GM23248 (cell line): ENCODE results near the gene SUSD6. TPM values are rescaled to one million over a fixed set of nuclear protein-coding genes. Genes with fewer than 3 reads are reported as not detected.
A peak's percentile ranks its signal among the peaks of the same experiment; 100 is the strongest.

Experiments used
- DNase-seq: peaks from one replicate; pipeline ENCODE4 v3.0.0-alpha.2; 2015
- H2AFZ ChIP-seq: fragments of 200-600 bp; sonication (generic); 2 replicates; pipeline ENCODE4 v1.6.1; 2016; ENCODE audit warnings: antibody characterized with exemption
- H3F3A ChIP-seq: fragments of 200-600 bp; sonication (generic); 2 replicates; pipeline ENCODE4 v1.6.1; 2016; ENCODE audit warnings: mild to moderate bottlenecking, antibody characterized with exemption, mixed run types; ENCODE audit not compliant: insufficient read depth
- H3K27ac ChIP-seq: fragments of 200-600 bp; sonication (generic); 2 replicates; pipeline ENCODE4 v1.5.1; 2016; ENCODE audit warnings: mild to moderate bottlenecking
- H3K27me3 ChIP-seq: fragments of 200-600 bp; sonication (generic); replicated peaks from 2 replicates; pipeline ENCODE4 v1.6.1; 2016; ENCODE audit warnings: mild to moderate bottlenecking; ENCODE audit not compliant: insufficient read depth
- H3K36me3 ChIP-seq: fragments of 200-600 bp; sonication (generic); 2 replicates; pipeline ENCODE4 v1.6.1; 2016; ENCODE audit warnings: low read depth, mild to moderate bottlenecking
- H3K4me1 ChIP-seq: fragments of 200-600 bp; sonication (generic); 2 replicates; pipeline ENCODE4 v1.6.1; 2016; ENCODE audit warnings: mild to moderate bottlenecking; ENCODE audit not compliant: insufficient read depth
- H3K4me2 ChIP-seq: fragments of 200-600 bp; sonication (generic); one replicate; pipeline ENCODE4 v1.6.1; 2016; ENCODE audit warnings: mild to moderate bottlenecking; ENCODE audit not compliant: unreplicated experiment
- H3K4me3 ChIP-seq: fragments of 200-600 bp; sonication (generic); 2 replicates; pipeline ENCODE4 v1.5.1; 2016; ENCODE audit warnings: mild to moderate bottlenecking
- H3K79me2 ChIP-seq: fragments of 200-600 bp; sonication (generic); 2 replicates; pipeline ENCODE4 v1.6.1; 2016; ENCODE audit warnings: mild to moderate bottlenecking; ENCODE audit not compliant: insufficient read depth
- H3K9ac ChIP-seq: fragments of 200-600 bp; sonication (generic); 2 replicates; pipeline ENCODE4 v1.6.1; 2016; ENCODE audit warnings: mild to moderate bottlenecking
- H3K9me2 ChIP-seq: fragments of 200-600 bp; sonication (generic); 2 replicates; pipeline ENCODE4 v1.6.1; 2016; ENCODE audit warnings: mixed run types, mild to moderate bottlenecking, moderate library complexity; ENCODE audit not compliant: insufficient read depth
- H3K9me3 ChIP-seq: fragments of 200-600 bp; sonication (generic); one replicate; pipeline ENCODE4 v1.6.1; 2017; ENCODE audit warnings: low read depth
- H4K20me1 ChIP-seq: fragments of 200-600 bp; sonication (generic); 2 replicates; pipeline ENCODE4 v1.6.0; 2016; ENCODE audit not compliant: insufficient read depth
- EZH2 ChIP-seq: fragments of 200-600 bp; sonication (generic); IDR thresholded peaks from 2 replicates; pipeline ENCODE4 v1.6.1; 2018; ENCODE audit warnings: antibody characterized with exemption, mild to moderate bottlenecking; ENCODE audit not compliant: insufficient read depth, poor library complexity, severe bottlenecking
- EZH2phosphoT487 ChIP-seq: fragments of 200-600 bp; sonication (generic); IDR thresholded peaks from 2 replicates; pipeline ENCODE4 v1.6.1; 2018; ENCODE audit warnings: antibody characterized with exemption, moderate library complexity, mild to moderate bottlenecking, low read depth; ENCODE audit not compliant: insufficient read depth
- WGBS, 2 experiments: methylation state at CpG; one replicate each; pipeline ENCODE4 v1.1.6; 2015 to 2017; ENCODE audit warnings: low lambda C conversion rate in 2 of 2, low coverage in 1 of 2; ENCODE audit errors: missing lambda C conversion rate in 2 of 2; 5-methylcytosine and 5-hydroxymethylcytosine counted together
- in situ Hi-C: fragments of 300-500 bp; cut with MboI; formaldehyde crosslinking; loops from 2 replicates; pipeline ENCODE4 v1.15.0; 2020
- polyA plus RNA-seq: library from polyadenylated mRNA; unstranded; fragments of >200 nt; fragmentation: Nextera tagmentation; extraction: Ambion mirVana; gene quantifications from 2 replicates; pipeline ENCODE4 v1.2.1, GENCODE V29; 2016
- total RNA-seq: library from RNA; depleted of rRNA; stranded (reverse); fragments of >200 nt; shearing (Covaris generic); gene quantifications from 2 replicates; pipeline ENCODE4 v1.2.3, GENCODE V29; 2014

The SUSD6 gene
- total and polyA plus RNA-seq, 2 experiments from 2014 or later, result 12.2 to 24.1 TPM

- Histone ChIP-seq H3K9me2 (no peaks in the 10 kb centered on the region), H3K4me2 (no peak overlapping the region), H3K9me3 (no peaks in the 10 kb centered on the region), H3K4me3 (no peak overlapping the region), H3K27me3 (no peaks in the 10 kb centered on the region), H4K20me1 (no peaks in the 10 kb centered on the region; the same call in 1 of the 2 replicates), H3K9ac (no peak overlapping the region), H2AFZ (no peak overlapping the region), H3K4me1 (peaks cover 71% of the 10 kb centered on the region), H3K27ac (peak overlapping the region; percentile 89; the same call in 1 of the 2 replicates), H3K79me2 (peaks cover 71% of the 10 kb centered on the region), H3F3A (peaks cover 52% of the 10 kb centered on the region), H3K36me3 (no peaks in the 10 kb centered on the region)
- TF ChIP-seq EZH2phosphoT487 (no peak), EZH2 (no peak)
- DNase-seq, result no peak
- WGBS, 2 experiments, result 18 to 22% methylated on average over 2 of the region's 2 CpGs
- in situ Hi-C loops, result no loop called here
These were observed 3.2 kb downstream of the SUSD6 start for GRCh38 chr14:69614592-69614991.

DNA sequence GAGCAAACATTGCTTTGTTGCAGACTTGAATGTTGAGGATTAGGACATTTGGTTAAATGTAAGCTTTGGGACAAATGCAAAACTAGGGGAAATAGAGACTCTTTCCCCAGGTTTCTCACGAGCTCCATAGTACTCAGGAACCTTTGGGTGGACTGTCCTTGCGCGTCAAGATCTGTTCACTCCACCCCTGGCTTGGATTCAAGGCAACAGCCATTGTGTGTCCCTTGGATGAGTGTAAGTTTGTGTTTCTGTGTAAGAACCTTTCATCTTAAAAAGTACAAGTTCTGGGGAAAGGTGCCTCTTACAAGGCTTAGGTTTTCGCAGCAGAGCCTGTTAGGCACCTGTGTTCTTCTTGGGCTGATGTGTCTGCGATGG is 3.7 kb downstream of the SUSD6 start:
- Histone ChIP-seq H3K36me3 (no peaks in the 10 kb centered on the region), H3K9ac (peak overlapping the region; percentile 71), H3F3A (peaks cover 52% of the 10 kb centered on the region), H3K9me3 (no peaks in the 10 kb centered on the region), H3K27me3 (no peaks in the 10 kb centered on the region), H3K79me2 (peaks cover 76% of the 10 kb centered on the region), H3K27ac (peak overlapping the region; percentile 89), H2AFZ (no peak overlapping the region), H3K4me2 (peak overlapping the region; percentile 99), H3K9me2 (no peaks in the 10 kb centered on the region), H3K4me3 (peak overlapping the region; percentile 68), H4K20me1 (no peaks in the 10 kb centered on the region; the same call in 1 of the 2 replicates), H3K4me1 (peaks cover 73% of the 10 kb centered on the region)
- 78% methylated on average over 5 of the region's 5 CpGs for WGBS, 2 experiments
- no peak for TF ChIP-seq EZH2phosphoT487
- no peak for TF ChIP-seq EZH2
- no peak for DNase-seq
- in situ Hi-C loops, result no loop called here

DNA sequence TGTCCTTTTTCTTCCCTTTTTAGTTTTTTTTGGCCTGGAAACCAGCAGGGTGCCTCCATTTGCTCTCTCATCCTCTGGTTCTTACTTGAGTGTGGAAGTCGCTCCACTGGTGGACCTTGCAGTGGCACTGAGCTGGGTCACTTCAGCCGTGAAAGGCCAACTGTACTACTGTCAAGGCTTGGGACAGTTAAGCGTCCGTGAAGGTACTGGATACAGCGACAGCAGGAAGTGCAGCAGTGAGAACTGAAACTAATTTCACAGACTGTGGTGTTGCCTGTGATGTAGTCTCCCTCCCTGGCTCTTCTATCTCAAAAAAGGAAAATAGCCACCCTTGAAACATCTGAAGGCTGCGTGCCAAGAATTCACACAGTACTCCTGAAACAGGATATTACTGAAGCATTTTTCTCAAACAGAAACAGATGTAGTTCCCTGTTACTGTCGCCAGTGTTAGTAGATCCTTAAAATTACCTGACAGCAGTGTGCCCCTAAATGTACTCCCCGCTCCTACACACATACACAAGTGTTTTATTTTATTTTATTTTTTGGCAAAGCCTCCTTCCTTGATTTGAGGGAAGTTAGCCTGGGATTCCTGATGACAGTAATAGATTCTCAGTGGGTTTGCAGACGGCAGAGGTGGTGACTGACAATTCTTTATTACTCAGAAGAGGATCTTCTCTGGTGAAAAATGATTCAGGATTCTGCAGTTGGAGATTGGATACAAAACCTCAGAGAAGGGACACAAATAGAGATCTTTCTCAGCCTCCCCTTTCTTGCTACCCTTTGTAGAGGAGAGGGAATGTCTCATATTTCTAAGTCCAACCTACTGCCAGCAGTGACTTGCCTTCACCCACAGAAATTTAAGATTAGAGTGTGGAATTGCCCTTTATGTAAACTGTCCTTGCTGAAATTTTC is 4.4 kb downstream of the SUSD6 start:
- TF ChIP-seq EZH2, result no peak
- TF ChIP-seq EZH2phosphoT487, result no peak
- in situ Hi-C loops, result no loop called here
- H3F3A ChIP-seq, result peaks cover 52% of the 10 kb centered on the region
- peaks cover 67% of the 10 kb centered on the region for H3K4me1 ChIP-seq
- peak overlapping the region; percentile 71 for H3K9ac ChIP-seq
- H3K9me3 ChIP-seq, result no peaks in the 10 kb centered on the region
- H4K20me1 ChIP-seq, result no peaks in the 10 kb centered on the region; the same call in 1 of the 2 replicates
- DNase-seq, result peak; percentile 91
- H3K4me3 ChIP-seq, result peak overlapping the region; percentile 68
- no peak overlapping the region for H2AFZ ChIP-seq
- no peaks in the 10 kb centered on the region for H3K9me2 ChIP-seq
- H3K27ac ChIP-seq, result peak overlapping the region; percentile 89
- no peaks in the 10 kb centered on the region for H3K27me3 ChIP-seq
- H3K4me2 ChIP-seq, result peak overlapping the region; percentile 99
- H3K36me3 ChIP-seq, result no peaks in the 10 kb centered on the region
- 15 to 21% methylated on average over 9 of the region's 9 CpGs for WGBS, 2 experiments
- H3K79me2 ChIP-seq, result peaks cover 82% of the 10 kb centered on the region

DNA sequence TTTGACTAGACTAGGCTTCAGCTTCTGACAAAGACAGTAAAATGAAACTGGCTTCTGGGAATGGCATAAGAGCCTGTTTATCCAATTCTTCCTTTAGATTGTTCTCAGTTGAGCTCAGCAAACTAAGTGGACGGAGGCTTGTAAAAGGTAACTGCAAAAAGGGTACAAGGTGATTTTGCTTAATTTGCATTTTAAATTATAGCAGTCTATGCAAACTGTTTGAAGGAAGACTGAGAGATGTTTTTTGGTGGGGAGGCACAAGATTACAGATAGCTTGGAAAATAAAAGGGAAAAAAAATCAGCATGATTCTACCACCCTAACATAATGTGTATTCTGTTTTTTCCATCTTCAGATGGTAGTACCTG is 5.0 kb downstream of the SUSD6 start:
- Histone ChIP-seq H3F3A (peaks cover 52% of the 10 kb centered on the region), H4K20me1 (no peaks in the 10 kb centered on the region; the same call in 1 of the 2 replicates), H3K27me3 (no peaks in the 10 kb centered on the region), H3K36me3 (no peaks in the 10 kb centered on the region), H3K9me3 (no peaks in the 10 kb centered on the region), H3K4me1 (peaks cover 66% of the 10 kb centered on the region), H3K4me3 (peak overlapping the region; percentile 68), H3K9ac (peak overlapping the region; percentile 71), H3K4me2 (peak overlapping the region; percentile 99), H2AFZ (no peak overlapping the region), H3K27ac (peak overlapping the region; percentile 89), H3K9me2 (no peaks in the 10 kb centered on the region), H3K79me2 (peaks cover 89% of the 10 kb centered on the region)
- DNase-seq, result no peak
- in situ Hi-C loops, result no loop called here
- 48 to 52% methylated on average over 1 of the region's 1 CpG for WGBS, 2 experiments
- TF ChIP-seq EZH2phosphoT487, result no peak
- no peak for TF ChIP-seq EZH2
